ENCODE measurements around the gene IGFBP5.

DNA sequence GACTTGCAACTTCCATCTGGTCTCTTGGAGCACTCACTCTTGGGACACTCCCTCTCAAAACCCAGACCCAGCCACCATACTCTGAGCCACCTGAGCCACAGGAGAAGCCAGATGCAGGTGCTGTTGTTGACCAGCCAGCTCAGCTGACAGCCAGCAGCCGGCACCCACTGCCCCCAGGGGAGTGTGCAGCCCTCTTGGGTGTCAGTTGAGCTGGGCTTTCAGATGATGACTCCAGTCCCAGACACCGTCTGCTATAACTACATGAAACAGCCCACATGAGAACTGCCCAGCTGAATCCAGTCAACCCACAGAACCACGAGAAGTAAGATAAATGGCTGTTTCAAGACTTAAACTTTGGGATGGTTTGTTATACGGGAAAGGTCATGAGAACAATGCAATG, 72.8 kb downstream of the IGFBP5 start:
- TF ChIP-seq, protein P1, sequence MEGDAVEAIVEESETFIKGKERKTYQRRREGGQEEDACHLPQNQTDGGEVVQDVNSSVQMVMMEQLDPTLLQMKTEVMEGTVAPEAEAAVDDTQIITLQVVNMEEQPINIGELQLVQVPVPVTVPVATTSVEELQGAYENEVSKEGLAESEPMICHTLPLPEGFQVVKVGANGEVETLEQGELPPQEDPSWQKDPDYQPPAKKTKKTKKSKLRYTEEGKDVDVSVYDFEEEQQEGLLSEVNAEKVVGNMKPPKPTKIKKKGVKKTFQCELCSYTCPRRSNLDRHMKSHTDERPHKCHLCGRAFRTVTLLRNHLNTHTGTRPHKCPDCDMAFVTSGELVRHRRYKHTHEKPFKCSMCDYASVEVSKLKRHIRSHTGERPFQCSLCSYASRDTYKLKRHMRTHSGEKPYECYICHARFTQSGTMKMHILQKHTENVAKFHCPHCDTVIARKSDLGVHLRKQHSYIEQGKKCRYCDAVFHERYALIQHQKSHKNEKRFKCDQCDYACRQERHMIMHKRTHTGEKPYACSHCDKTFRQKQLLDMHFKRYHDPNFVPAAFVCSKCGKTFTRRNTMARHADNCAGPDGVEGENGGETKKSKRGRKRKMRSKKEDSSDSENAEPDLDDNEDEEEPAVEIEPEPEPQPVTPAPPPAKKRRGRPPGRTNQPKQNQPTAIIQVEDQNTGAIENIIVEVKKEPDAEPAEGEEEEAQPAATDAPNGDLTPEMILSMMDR (IDR thresholded peaks at IDR 0.05 in 2 of 3, conservative IDR thresholded peaks at IDR 0.05 in 1 of 3; ENCODE audit: borderline replicate concordance in 1 of 3, insufficient read depth in 1 of 3, low read depth in 2 of 3, low read length in 2 of 3): no peak
- TF ChIP-seq EZH2phosphoT487 (IDR thresholded peaks at IDR 0.05; ENCODE audit: borderline replicate concordance): no peak
- TF ChIP-seq JUND (IDR thresholded peaks at IDR 0.05): no peak
- TF ChIP-seq YY1 (IDR thresholded peaks at IDR 0.05; ENCODE audit: extremely low read depth, insufficient replicate concordance, low read depth, low read length): no peak
- TF ChIP-seq TCF7L2 (IDR thresholded peaks at IDR 0.05; ENCODE audit: borderline replicate concordance, extremely low read depth, insufficient read depth, insufficient read length): no peak
- TF ChIP-seq EZH2 (IDR thresholded peaks at IDR 0.05): no peak
- no peak for TF ChIP-seq POLR2A (IDR thresholded peaks at IDR 0.05; ENCODE audit: borderline replicate concordance, extremely low read depth, insufficient read depth, insufficient read length)
- TF ChIP-seq, protein P2, sequence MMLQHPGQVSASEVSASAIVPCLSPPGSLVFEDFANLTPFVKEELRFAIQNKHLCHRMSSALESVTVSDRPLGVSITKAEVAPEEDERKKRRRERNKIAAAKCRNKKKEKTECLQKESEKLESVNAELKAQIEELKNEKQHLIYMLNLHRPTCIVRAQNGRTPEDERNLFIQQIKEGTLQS (IDR thresholded peaks at IDR 0.05): no peak
- TF ChIP-seq, protein P3, sequence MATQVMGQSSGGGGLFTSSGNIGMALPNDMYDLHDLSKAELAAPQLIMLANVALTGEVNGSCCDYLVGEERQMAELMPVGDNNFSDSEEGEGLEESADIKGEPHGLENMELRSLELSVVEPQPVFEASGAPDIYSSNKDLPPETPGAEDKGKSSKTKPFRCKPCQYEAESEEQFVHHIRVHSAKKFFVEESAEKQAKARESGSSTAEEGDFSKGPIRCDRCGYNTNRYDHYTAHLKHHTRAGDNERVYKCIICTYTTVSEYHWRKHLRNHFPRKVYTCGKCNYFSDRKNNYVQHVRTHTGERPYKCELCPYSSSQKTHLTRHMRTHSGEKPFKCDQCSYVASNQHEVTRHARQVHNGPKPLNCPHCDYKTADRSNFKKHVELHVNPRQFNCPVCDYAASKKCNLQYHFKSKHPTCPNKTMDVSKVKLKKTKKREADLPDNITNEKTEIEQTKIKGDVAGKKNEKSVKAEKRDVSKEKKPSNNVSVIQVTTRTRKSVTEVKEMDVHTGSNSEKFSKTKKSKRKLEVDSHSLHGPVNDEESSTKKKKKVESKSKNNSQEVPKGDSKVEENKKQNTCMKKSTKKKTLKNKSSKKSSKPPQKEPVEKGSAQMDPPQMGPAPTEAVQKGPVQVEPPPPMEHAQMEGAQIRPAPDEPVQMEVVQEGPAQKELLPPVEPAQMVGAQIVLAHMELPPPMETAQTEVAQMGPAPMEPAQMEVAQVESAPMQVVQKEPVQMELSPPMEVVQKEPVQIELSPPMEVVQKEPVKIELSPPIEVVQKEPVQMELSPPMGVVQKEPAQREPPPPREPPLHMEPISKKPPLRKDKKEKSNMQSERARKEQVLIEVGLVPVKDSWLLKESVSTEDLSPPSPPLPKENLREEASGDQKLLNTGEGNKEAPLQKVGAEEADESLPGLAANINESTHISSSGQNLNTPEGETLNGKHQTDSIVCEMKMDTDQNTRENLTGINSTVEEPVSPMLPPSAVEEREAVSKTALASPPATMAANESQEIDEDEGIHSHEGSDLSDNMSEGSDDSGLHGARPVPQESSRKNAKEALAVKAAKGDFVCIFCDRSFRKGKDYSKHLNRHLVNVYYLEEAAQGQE (IDR thresholded peaks at IDR 0.05; ENCODE audit: low read depth): no peak
- TF ChIP-seq, protein P4, sequence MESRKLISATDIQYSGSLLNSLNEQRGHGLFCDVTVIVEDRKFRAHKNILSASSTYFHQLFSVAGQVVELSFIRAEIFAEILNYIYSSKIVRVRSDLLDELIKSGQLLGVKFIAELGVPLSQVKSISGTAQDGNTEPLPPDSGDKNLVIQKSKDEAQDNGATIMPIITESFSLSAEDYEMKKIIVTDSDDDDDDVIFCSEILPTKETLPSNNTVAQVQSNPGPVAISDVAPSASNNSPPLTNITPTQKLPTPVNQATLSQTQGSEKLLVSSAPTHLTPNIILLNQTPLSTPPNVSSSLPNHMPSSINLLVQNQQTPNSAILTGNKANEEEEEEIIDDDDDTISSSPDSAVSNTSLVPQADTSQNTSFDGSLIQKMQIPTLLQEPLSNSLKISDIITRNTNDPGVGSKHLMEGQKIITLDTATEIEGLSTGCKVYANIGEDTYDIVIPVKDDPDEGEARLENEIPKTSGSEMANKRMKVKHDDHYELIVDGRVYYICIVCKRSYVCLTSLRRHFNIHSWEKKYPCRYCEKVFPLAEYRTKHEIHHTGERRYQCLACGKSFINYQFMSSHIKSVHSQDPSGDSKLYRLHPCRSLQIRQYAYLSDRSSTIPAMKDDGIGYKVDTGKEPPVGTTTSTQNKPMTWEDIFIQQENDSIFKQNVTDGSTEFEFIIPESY (IDR thresholded peaks at IDR 0.05; ENCODE audit: extremely low read depth, insufficient replicate concordance, low read length): no peak
